Measurements from ENCODE around the gene MCM5. TPM values are rescaled to one million over a fixed set of nuclear protein-coding genes. Genes with fewer than 3 reads are reported as not detected.
"Not testable (repeated sequence)": the region's sequence is repeated elsewhere in the genome, so short reads cannot be mapped to it uniquely, and the experiment has no call there.

Gene MCM5
- total RNA-seq, 1 experiment from 2014 or later = 107 TPM

- intact Hi-C loops (cut with micrococcal nuclease; ENCODE audit: unreplicated experiment) = no loop called here
- Mint-ChIP-seq H3K4me1 (ENCODE audit: low read depth, unreplicated experiment) (peaks cover 11% of the 10 kb centered on the region), H3K36me3 (ENCODE audit: insufficient read depth, unreplicated experiment) (no peaks in the 10 kb centered on the region), H3K27me3 (ENCODE audit: insufficient read depth, unreplicated experiment) (no peaks in the 10 kb centered on the region), H3K4me3 (ENCODE audit: unreplicated experiment) (no peak overlapping the region), H3K9me3 (ENCODE audit: unreplicated experiment) (no peaks in the 10 kb centered on the region), H3K27ac (ENCODE audit: unreplicated experiment) (no peak overlapping the region)
- ChIA-PET CTCF (no interaction called here), POLR2A (no interaction called here)
- no TSS peak for BruUV-seq (replicated peaks)
- no peak overlapping the region for H3K4me3 ChIP-seq (ENCODE audit: low read depth, low read length)
- no peak for DNase-seq
- H3K27me3 ChIP-seq (replicated peaks; ENCODE audit: control insufficient read depth, insufficient read depth, low read length) = no peaks in the 10 kb centered on the region
- no peaks in the 10 kb centered on the region for H3K36me3 ChIP-seq (ENCODE audit: control insufficient read depth, insufficient read depth, low read length)
- H3K9me3 ChIP-seq = no peaks in the 10 kb centered on the region
- peaks cover 33% of the 10 kb centered on the region for H3K4me1 ChIP-seq
- no peak for TF ChIP-seq CTCF (IDR thresholded peaks at IDR 0.05; ENCODE audit: insufficient read depth in 1 of 2, low read depth in 1 of 2, low read length in 1 of 2, severe bottlenecking in 1 of 2, unreplicated experiment in 1 of 2)
Measured at GRCh38 chr22:35363566-35364086, 36.3 kb upstream of the MCM5 start.

DNA sequence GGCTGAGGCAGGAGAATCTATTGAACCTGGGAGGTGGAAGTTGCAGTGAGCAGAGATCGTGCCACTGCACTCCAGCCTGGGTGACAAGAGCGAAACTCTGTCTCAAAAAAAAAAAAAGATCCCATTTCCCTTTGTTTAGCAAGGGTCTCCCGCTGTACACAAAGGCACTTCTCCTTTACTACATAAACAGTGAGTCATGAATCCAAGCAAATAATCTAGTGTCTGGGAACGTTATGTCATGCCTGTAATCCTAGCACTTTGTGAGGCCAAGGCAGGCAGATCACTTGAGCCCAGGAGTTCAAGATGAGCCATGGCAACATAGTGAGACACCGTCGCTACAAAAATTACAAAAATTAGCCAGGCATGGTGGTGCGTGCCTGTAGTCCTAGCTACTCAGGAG lies 35.7 kb upstream of the MCM5 start:
- CTCF ChIA-PET; BruUV-seq (replicated peaks); H3K27ac Mint-ChIP-seq (ENCODE audit: unreplicated experiment); H3K27me3 Mint-ChIP-seq (ENCODE audit: insufficient read depth, unreplicated experiment); H3K4me3 ChIP-seq (ENCODE audit: low read depth, low read length); H3K27me3 ChIP-seq (replicated peaks; ENCODE audit: control insufficient read depth, insufficient read depth, low read length); H3K36me3 ChIP-seq (ENCODE audit: control insufficient read depth, insufficient read depth, low read length); intact Hi-C loops (cut with micrococcal nuclease; ENCODE audit: unreplicated experiment); H3K36me3 Mint-ChIP-seq (ENCODE audit: insufficient read depth, unreplicated experiment); H3K9me3 ChIP-seq; DNase-seq; H3K9me3 Mint-ChIP-seq (ENCODE audit: unreplicated experiment); H3K4me3 Mint-ChIP-seq (ENCODE audit: unreplicated experiment): not testable (repeated sequence)
- peaks cover 17% of the 10 kb centered on the region for H3K4me1 Mint-ChIP-seq (ENCODE audit: low read depth, unreplicated experiment)
- peaks cover 33% of the 10 kb centered on the region for H3K4me1 ChIP-seq
- POLR2A ChIA-PET = interaction anchor here (0.6 kb wide), 1 partner anchor 21 kb away, joined by 12 read pairs; no protein-coding TSS in a partner anchor

DNA sequence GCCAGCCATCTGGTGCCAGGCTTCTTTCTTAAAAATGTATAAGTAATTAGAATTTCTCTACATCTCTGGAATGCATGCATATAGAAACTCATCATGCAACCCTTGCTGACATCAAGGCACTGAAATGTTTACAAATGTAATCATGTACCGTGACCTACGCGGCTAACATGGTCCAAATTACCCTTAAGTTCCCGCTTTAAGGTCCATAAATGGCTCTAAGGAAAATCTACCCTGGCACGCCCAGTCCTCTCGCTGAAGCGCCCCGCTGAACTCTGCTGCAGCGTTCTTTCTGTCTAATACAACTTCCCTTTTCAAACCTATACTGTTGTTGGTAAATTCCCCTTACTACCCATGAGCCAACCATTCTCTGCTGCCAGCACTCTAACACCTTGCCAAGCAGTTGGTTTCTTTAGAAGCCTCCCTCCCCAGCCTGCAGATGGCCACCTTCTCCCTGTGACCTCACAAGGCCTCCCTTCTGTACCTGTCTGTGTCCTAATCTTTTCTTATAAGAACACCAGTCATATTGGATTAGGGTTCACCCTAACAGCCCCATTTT lies 32.5 kb upstream of the MCM5 start:
- peak overlapping the region; percentile 64 for H3K27ac Mint-ChIP-seq (ENCODE audit: unreplicated experiment)
- no peaks in the 10 kb centered on the region for H3K27me3 Mint-ChIP-seq (ENCODE audit: insufficient read depth, unreplicated experiment)
- Histone ChIP-seq H3K27me3 (replicated peaks; ENCODE audit: control insufficient read depth, insufficient read depth, low read length) (no peaks in the 10 kb centered on the region), H3K36me3 (ENCODE audit: control insufficient read depth, insufficient read depth, low read length) (no peaks in the 10 kb centered on the region), H3K4me1 (peaks cover 33% of the 10 kb centered on the region), H3K9me3 (no peaks in the 10 kb centered on the region), H3K4me3 (ENCODE audit: low read depth, low read length) (no peak overlapping the region)
- intact Hi-C loops (cut with micrococcal nuclease; ENCODE audit: unreplicated experiment) = loop anchor here (1.0 kb wide), 1 partner anchor 12 kb away; no protein-coding TSS in a partner anchor
- BruUV-seq (replicated peaks) = no TSS peak
- peaks cover 29% of the 10 kb centered on the region for H3K4me1 Mint-ChIP-seq (ENCODE audit: low read depth, unreplicated experiment)
- ChIA-PET CTCF (no interaction called here), POLR2A (no interaction called here)
- no peak for TF ChIP-seq CTCF (IDR thresholded peaks at IDR 0.05; ENCODE audit: insufficient read depth in 1 of 2, low read depth in 1 of 2, low read length in 1 of 2, severe bottlenecking in 1 of 2, unreplicated experiment in 1 of 2)
- DNase-seq = no peak
- no peak overlapping the region for H3K4me3 Mint-ChIP-seq (ENCODE audit: unreplicated experiment)
- H3K36me3 Mint-ChIP-seq (ENCODE audit: insufficient read depth, unreplicated experiment) = peaks cover 9% of the 10 kb centered on the region
- H3K9me3 Mint-ChIP-seq (ENCODE audit: unreplicated experiment) = no peaks in the 10 kb centered on the region
